Kidney epithelial cell (primary cell): ENCODE results near the gene CFAP97D1. TPM values are rescaled to one million over a fixed set of nuclear protein-coding genes. Genes with fewer than 3 reads are reported as not detected.

Experiments
- DNase-seq: peaks from one replicate; pipeline ENCODE4 v3.0.0-alpha.2; 2010; ENCODE audit warnings: low read depth
- H3K27me3 ChIP-seq: 2 replicates; pipeline ENCODE4 v1.6.0; 2011; ENCODE audit warnings: low read length; ENCODE audit not compliant: control insufficient read depth, insufficient read depth
- H3K36me3 ChIP-seq: 2 replicates; pipeline ENCODE4 v1.5.1; 2011; ENCODE audit warnings: low read length; ENCODE audit not compliant: control insufficient read depth, insufficient read depth
- H3K4me3 ChIP-seq: 2 replicates; pipeline ENCODE4 v1.5.1; 2011; ENCODE audit warnings: low read depth, mild to moderate bottlenecking, control low read depth, low read length
- CTCF ChIP-seq: IDR thresholded peaks from 2 replicates; pipeline ENCODE4 v1.5.1; 2011; ENCODE audit warnings: mild to moderate bottlenecking, moderate library complexity, low read length, control low read depth, inconsistent platforms; ENCODE audit not compliant: insufficient read depth, poor library complexity, severe bottlenecking
- total RNA-seq: library from RNA; depleted of rRNA; stranded (reverse); fragments of >200 nt; gene quantifications from 2 replicates; pipeline ENCODE4 v1.2.3, GENCODE V29; 2015

Gene CFAP97D1
- total RNA-seq, 1 donor from 2014 or later = not detected

- no peak for DNase-seq
- H3K27me3 ChIP-seq = peaks cover 2% of the 10 kb centered on the region
Measured at GRCh38 chr17:43740541-43740940, 39.7 kb upstream of the CFAP97D1 start.

GRCh38 chr17:43741636-43742035 lies 38.6 kb upstream of the CFAP97D1 start:
- no peak overlapping the region for H3K4me3 ChIP-seq
- no peak for TF ChIP-seq CTCF
- H3K36me3 ChIP-seq = no peaks in the 10 kb centered on the region
- peaks cover 2% of the 10 kb centered on the region for H3K27me3 ChIP-seq
- DNase-seq = no peak

More at GRCh38 chr17:43740541-43740940, 39.7 kb upstream of the CFAP97D1 start:
- no peak overlapping the region for H3K4me3 ChIP-seq
- no peak for TF ChIP-seq CTCF
- H3K36me3 ChIP-seq = no peaks in the 10 kb centered on the region

- no peak for TF ChIP-seq CTCF
- Histone ChIP-seq H3K36me3 (no peaks in the 10 kb centered on the region), H3K4me3 (no peak overlapping the region), H3K27me3 (peaks cover 2% of the 10 kb centered on the region)
- DNase-seq = no peak
Measured at GRCh38 chr17:43745541-43745940, 34.7 kb upstream of the CFAP97D1 start.

GRCh38 chr17:43750153-43750552 lies 30.1 kb upstream of the CFAP97D1 start:
- no peaks in the 10 kb centered on the region for H3K27me3 ChIP-seq
- no peaks in the 10 kb centered on the region for H3K36me3 ChIP-seq
- no peak for DNase-seq
- no peak overlapping the region for H3K4me3 ChIP-seq
- TF ChIP-seq CTCF = no peak

GRCh38 chr17:43753493-43754129 lies 26.6 kb upstream of the CFAP97D1 start:
- no peak overlapping the region for H3K4me3 ChIP-seq
- H3K27me3 ChIP-seq = peaks cover 12% of the 10 kb centered on the region
- DNase-seq = no peak

More at GRCh38 chr17:43753493-43754129, 26.6 kb upstream of the CFAP97D1 start:
- no peaks in the 10 kb centered on the region for H3K36me3 ChIP-seq
- TF ChIP-seq CTCF = no peak
